Loucy (cell line): Measurements from ENCODE around the gene ODF2L.
"Not testable (repeated sequence)": the region's sequence is repeated elsewhere in the genome, so short reads cannot be mapped to it uniquely, and the experiment has no call there.

Experiments used
- CTCF ChIP-seq: fragments of 200-600 bp; sonication (generic); conservative IDR thresholded peaks from 2 replicates; pipeline ENCODE4 v1.5.1; 2014; ENCODE audit warnings: mild to moderate bottlenecking, antibody characterized with exemption, low read length
- EZH2phosphoT487 ChIP-seq: fragments of 200-600 bp; IDR thresholded peaks from 2 replicates; pipeline ENCODE4 v1.6.1; 2018; ENCODE audit warnings: antibody characterized with exemption, mild to moderate bottlenecking, moderate library complexity, borderline replicate concordance

DNA sequence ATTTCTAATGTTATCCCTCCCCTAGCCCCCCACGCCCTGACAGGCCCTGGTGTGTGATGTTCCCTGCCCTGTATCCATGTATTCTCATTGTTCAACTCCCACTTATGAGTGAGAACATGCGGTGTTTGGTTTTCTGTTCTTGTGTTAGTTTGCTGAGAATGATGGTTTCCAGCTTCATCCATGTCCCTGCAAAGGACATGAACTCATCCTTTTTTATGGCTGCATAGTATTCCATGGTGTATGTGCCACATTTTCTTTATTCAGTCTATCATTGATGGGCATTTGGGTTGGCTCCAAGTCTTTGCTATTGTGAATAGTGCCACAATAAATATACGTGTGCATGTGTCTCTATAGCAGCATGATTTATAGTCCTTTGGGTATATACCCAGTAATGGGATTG lies 45.9 kb downstream of the ODF2L start:
- not testable (repeated sequence) for TF ChIP-seq CTCF, EZH2phosphoT487
